ENCODE results near the gene ADAMTS19.

ADAMTS19 gene

DNA sequence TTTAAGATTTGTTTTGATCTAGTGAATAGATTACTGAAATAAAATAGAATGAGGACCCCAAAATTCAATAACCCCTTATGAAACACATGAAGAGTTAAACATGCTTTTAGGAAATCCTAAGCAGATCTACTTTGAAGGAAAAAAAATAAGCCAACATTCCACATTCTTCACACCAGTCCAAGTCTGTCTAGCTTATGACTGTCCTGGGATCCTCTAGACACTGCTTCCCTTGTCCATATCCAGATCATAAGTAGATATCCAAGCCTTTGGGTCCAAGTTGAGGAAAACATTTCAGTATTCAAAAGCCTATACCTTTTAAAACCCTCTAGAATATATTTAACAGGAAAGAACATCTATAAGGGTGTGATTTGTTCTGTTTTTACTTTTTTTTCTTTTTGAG lies 228.9 kb downstream of the ADAMTS19 start:
- no peak for DNase-seq

DNA sequence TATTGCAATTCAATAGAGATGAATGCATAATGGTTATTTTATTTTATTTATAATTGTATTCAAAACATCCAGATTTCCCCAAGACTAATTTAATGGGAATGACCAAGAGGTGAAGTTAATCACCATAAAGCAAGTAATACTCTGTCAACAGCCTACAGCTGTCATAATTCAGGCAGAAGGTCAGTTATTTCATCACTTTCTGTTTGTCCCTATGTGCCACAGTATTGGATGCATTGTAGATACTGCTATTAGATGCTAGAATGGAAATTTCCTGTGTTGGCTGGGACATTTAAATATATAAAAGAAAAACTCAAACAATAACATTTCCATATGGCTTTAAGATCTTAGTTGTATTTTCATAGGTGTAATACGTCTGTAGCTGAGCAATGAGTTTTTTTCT lies 231.1 kb downstream of the ADAMTS19 start:
- no peak for DNase-seq

GRCh38 chr5:129696636-129697035 lies 236.5 kb downstream of the ADAMTS19 start:
- no peak for DNase-seq

DNA sequence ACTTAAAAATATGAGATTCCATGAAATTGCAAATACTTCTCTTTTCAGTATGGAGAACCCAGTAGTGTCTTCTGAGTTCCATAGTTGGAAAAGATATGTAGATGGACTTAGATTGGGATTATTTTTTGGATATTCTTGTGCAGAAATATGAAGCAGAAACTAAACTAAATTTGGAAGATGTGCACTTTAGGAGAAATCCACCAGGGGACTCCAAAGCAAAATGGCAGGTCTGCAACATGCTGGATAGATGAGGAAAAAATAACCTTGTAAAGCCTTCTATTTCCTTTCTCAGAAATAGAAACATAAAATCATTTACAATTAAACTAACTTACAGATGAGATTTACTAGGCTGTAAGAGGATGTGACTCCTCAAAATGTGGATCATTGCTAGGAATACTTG lies 238.6 kb downstream of the ADAMTS19 start:
- DNase-seq: no peak

DNA sequence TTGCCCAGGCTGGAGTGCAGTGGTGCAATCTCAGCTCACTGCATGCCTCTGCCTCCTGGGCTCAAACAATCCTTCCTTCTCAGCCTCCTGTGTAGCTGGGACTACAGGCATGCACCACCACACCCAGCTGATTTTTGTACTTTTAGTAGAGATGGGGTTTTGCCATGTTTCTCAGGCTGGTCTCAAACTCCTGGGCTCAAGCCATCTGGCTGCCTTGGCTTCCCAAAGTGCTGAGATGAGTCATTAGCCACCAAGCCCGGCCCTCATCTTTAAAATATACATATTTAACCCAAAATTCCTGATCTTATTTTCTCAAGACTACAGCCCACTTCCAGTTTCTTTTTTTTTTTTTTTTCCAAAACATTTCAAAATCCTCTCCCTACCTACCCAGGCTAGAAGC lies 256.1 kb downstream of the ADAMTS19 start:
- DNase-seq: no peak

DNA sequence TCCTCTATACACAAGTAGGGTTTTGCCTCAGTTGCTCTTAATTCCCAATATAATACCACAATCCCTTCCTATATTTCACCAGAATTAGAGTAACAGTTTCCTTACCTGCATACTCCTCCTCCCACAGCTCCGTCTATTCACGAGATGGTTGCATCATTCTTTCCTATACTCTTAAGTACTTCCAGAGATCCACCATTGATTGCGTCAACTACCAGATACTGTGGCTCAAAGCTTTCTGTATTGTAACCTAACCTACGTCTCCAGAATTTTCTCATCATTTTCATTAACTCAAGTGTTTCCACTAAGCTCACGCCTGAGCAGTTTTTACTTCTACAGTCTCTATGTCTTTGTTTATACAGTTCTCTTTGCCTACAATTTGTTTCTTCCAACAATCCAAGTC lies 256.6 kb downstream of the ADAMTS19 start:
- DNase-seq: no peak

GRCh38 chr5:129717751-129718310 lies 257.7 kb downstream of the ADAMTS19 start:
- no peak for DNase-seq

GRCh38 chr5:129718471-129719090 lies 258.5 kb downstream of the ADAMTS19 start:
- DNase-seq: no peak

GRCh38 chr5:129724222-129724621 lies 264.1 kb downstream of the ADAMTS19 start:
- no peak for DNase-seq

DNA sequence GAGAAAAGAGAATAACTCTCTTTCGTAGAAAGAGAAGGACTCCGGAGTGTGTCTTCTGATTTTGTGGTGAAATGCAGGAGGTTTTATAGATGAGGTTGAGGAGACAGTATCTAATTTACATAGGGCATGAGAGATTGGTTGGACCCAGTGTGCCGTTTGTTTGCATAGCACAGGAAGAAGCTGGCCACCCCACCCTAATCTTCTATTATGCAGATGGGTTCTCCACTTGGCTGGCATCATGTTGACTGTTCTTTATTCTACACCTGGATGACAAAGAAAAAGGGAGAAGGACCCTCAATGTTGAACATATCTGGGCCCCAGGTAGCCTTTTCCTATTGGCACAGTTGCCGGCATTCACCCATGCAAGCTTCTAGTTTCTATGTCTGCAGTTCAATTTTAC lies 264.5 kb downstream of the ADAMTS19 start:
- no peak for DNase-seq

DNA sequence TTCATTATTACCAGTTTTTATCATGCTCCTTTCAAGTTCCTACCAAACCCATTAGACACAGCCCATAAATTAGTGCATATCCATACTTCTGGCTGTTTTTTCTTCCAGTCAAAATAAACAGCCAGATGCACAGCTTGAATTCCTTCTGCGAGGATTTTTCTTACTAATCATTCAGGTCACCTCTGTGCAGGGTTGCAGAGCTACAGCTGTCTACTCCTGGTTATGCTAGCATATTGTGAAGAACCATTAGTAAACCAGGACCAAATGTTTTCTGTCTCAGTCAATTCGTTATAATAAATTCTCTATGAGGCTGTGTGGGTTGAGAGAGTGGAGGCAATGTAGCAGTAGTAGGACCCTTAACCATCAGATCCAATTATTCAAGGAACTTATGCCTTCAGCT lies 279.7 kb downstream of the ADAMTS19 start:
- no peak for DNase-seq

- DNase-seq: no peak
These were observed 283.6 kb downstream of the ADAMTS19 start for GRCh38 chr5:129743541-129744187.

- DNase-seq: no peak
These were observed 285.9 kb downstream of the ADAMTS19 start for GRCh38 chr5:129745997-129746396.

GRCh38 chr5:129746876-129747275 lies 286.8 kb downstream of the ADAMTS19 start:
- DNase-seq: no peak

DNA sequence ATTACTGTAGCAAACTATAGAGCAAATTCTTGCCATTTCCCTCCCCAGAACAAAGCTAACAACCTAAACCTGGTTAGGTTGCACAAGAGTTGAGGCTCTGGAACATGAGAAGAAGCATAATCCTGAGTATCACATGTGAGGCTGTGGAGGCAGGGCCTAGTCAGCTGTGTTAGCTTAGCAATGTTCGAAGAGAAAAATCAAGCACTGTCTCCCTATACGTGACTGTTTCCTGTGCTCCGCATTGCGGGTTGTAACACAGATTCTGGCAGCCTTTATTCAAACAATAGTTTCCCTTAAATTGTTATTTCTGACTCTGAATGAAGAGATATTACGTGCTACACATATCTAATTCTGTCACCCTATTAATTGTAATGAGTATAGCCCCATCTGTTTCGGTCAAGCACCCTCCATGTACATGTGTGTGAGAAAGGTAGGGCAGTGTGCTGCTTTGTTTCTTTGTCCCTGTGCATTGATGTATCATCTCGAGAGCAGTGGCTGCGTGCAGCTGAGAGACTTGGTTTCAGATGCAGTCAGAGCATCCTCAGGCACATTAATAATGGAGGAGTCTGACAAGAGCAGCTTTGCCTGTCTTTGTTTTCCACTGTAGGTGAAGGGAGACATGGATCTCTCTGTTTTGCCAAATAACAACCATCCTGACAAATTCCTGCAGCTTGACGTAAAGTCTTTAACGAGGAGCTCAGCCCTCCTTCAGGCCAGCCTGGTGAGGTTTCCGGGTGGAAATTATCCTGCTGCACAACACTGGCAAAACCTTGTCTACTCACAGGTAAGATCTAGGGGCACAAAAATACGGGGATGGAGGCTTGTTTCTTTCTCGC lies 287.7 kb downstream of the ADAMTS19 start, which contains the start of gene MINAR2:
Gene MINAR2 (plus strand): TSS at position 523 of the 836 bp plus-strand sequence. CDS start 97 bp downstream, at position 620.
- DNase-seq: peak; percentile 74

- no peak for DNase-seq
These were observed 289.1 kb downstream of the ADAMTS19 start for GRCh38 chr5:129748913-129749880.

DNA sequence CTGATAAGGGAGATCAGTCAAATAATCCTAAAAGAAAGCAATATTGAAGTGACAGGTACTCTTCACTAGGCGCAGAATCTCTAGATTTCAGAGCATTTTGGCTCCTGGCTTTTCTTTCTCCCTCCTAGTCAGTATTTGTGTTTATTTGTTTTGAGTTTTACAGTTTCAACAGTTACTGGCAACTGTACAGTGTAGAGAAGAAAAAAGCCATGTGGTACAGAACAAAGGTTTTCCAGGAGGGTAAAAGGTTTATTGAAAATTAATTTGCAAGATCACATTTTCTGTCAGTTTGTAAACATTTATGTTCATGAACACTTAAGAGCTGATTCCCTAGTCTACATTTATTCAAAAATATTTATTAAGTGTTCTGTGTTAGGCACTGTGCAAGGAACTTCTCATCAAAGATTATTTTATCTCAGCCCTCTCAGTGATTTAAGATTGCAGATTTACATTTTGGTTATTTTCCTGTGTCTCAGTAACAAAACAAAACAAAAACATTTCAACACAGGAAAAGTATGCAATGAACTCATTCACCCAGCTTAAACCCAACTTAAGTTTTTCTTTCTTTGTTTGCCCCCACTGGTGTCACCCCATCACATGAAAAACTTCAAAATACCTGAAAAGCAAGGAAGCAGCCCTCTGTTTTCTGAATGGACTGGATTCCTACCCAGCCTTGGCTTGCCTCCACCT lies 300.7 kb downstream of the ADAMTS19 start:
- DNase-seq: no peak

DNA sequence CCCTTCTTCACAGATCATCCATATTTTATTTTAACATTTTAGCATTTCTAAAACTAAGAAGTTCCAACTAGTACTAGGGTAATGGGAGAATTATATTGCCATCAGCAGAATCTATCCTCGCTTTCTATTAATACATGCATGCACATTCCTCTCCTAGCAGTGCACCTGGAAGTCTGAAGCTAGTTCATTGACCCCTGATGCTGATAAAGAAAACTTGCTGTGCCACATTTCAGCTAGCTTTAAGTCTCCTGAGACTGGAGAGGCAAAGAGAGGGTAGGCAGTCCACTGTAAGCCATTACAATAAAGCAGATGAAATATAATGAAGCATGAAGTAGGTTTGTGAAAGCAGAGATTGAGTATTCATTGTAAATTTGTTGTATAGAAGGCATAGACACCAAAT lies 303.6 kb downstream of the ADAMTS19 start:
- DNase-seq: no peak

DNA sequence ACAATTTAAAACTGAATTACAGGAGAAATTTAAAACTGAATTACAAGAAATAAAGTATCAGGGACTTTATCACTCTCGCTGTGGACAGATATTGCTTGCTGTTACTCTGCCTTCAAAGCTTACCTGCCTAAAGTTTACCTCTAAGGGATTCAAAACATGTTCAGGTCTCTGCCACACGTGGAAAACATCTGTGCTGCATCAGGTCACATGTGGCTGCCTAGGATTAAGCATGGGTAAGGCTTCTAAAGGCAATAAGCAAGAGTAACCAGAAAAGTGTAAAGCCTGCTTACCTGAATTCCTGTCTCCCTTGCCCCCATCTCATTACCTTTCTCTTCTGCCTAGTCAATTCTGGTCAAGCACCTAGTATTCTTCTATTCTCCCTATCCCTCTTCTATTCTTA lies 306.7 kb downstream of the ADAMTS19 start:
- no peak for DNase-seq

GRCh38 chr5:129767927-129768380 lies 307.9 kb downstream of the ADAMTS19 start:
- DNase-seq: peak; percentile 87

DNA sequence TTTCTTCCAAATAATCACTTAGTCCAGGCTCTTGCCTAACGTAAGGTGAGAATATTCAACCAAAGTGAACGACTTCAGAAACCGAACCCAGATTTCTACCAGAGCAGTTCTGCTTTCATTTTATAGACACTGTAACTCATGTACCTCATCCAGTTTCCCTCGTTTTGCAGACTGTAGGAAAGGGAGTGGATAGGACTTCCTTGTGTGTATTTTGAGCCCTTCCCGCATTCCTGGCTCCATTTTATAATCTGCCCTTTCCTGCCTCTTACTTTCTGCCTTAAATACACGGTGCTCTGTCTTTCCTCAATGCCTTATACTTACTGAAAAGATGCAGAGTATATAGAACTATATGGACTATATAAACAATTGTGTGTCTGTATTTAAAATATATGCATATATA lies 308.6 kb downstream of the ADAMTS19 start:
- DNase-seq: no peak
